Fibroblast of lung (primary cell): Measurements from ENCODE around the gene P2RX1.

Source experiments
- EZH2 ChIP-seq: IDR thresholded peaks from 2 replicates; pipeline ENCODE4 v1.5.1; 2012; ENCODE audit warnings: low read length, control low read depth, mild to moderate bottlenecking; ENCODE audit errors: missing control alignments
- TF ChIP-seq, protein P1 (sequence below), 2 donors: IDR thresholded peaks in 1 of 2; conservative IDR thresholded peaks in 1 of 2; 1 replicate in 1 of 2; 2 replicates in 1 of 2; pipeline ENCODE4 v1.5.1; 2011 to 2012; ENCODE audit warnings: low read length in 2 of 2, control low read depth in 1 of 2, inconsistent platforms in 1 of 2, low read depth in 1 of 2, mild to moderate bottlenecking in 1 of 2

DNA sequence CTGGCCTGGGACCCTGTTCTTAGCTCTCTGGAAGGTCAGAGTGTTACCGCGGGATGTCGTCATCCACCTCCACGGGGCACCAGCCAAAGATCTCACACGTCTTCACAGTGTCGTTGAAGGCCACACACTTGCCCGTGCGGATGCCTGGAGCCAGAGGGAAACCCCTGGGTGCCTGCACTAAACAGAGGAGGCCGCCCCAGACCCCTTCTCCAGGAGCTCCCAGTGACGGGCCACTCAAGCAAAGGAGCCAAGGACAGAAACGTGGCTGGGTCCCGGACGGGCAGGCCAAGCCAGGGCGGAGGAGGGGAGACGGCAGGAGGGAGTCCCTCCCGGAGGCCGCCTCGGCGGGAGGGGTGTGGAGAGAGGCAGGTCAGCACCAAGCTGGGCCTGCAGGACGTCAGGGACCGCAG lies 12.4 kb downstream of the P2RX1 start:
- TF ChIP-seq EZH2 = no peak
- TF ChIP-seq, protein P1, sequence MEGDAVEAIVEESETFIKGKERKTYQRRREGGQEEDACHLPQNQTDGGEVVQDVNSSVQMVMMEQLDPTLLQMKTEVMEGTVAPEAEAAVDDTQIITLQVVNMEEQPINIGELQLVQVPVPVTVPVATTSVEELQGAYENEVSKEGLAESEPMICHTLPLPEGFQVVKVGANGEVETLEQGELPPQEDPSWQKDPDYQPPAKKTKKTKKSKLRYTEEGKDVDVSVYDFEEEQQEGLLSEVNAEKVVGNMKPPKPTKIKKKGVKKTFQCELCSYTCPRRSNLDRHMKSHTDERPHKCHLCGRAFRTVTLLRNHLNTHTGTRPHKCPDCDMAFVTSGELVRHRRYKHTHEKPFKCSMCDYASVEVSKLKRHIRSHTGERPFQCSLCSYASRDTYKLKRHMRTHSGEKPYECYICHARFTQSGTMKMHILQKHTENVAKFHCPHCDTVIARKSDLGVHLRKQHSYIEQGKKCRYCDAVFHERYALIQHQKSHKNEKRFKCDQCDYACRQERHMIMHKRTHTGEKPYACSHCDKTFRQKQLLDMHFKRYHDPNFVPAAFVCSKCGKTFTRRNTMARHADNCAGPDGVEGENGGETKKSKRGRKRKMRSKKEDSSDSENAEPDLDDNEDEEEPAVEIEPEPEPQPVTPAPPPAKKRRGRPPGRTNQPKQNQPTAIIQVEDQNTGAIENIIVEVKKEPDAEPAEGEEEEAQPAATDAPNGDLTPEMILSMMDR (conservative IDR thresholded peaks at IDR 0.05 in 1 of 2, IDR thresholded peaks at IDR 0.05 in 1 of 2; ENCODE audit: low read depth in 1 of 2, low read length in 2 of 2) = no peak
